Liver (tissue), 3 donors: ENCODE data around the gene CD300H.

ENCODE experiments used
- CTCF ChIP-seq: fragments of 150-350 bp; IDR thresholded peaks from 2 replicates; pipeline ENCODE4 v1.5.1; 2017; ENCODE audit warnings: improper control_type of control experiment, low read depth, low read length; ENCODE audit not compliant: missing input control
- GABPA ChIP-seq, 2 donors: IDR thresholded peaks in 1 of 2; conservative IDR thresholded peaks in 1 of 2; 2 replicates each; pipeline ENCODE4 v1.6.1; 2016; ENCODE audit warnings: antibody characterized with exemption in 2 of 2, mild to moderate bottlenecking in 1 of 2, moderate library complexity in 1 of 2
- YY1 ChIP-seq: IDR thresholded peaks from 2 replicates; pipeline ENCODE4 v1.6.1; 2016; ENCODE audit warnings: antibody characterized with exemption, mild to moderate bottlenecking
- TF ChIP-seq, protein P1 (sequence below): IDR thresholded peaks from 2 replicates; pipeline ENCODE4 v1.6.1; 2016; ENCODE audit warnings: antibody characterized with exemption
- donor health status: healthy.
- donor health status: healthy.

GRCh38 chr17:74595037-74595750 lies 27.9 kb upstream of the CD300H start:
- TF ChIP-seq YY1 (no peak), CTCF (no peak), GABPA (IDR thresholded peaks at IDR 0.05 in 1 of 2, conservative IDR thresholded peaks at IDR 0.05 in 1 of 2) (no peak)
- TF ChIP-seq, protein P1, sequence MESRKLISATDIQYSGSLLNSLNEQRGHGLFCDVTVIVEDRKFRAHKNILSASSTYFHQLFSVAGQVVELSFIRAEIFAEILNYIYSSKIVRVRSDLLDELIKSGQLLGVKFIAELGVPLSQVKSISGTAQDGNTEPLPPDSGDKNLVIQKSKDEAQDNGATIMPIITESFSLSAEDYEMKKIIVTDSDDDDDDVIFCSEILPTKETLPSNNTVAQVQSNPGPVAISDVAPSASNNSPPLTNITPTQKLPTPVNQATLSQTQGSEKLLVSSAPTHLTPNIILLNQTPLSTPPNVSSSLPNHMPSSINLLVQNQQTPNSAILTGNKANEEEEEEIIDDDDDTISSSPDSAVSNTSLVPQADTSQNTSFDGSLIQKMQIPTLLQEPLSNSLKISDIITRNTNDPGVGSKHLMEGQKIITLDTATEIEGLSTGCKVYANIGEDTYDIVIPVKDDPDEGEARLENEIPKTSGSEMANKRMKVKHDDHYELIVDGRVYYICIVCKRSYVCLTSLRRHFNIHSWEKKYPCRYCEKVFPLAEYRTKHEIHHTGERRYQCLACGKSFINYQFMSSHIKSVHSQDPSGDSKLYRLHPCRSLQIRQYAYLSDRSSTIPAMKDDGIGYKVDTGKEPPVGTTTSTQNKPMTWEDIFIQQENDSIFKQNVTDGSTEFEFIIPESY = no peak
